Activated T-helper 2 cell treated with anti-CD3 and anti-CD28 coated beads, Interferon-gamma antibody, Interleukin-2, Interleukin-4, amounts not matched to agents 10 μg/mL and 5 μg/mL and 100 μg/mL, durations not matched to agents 14 hours and 24 hours and 36 hours (primary cell): ENCODE measurements around the gene HAUS7. TPM values are rescaled to one million over a fixed set of nuclear protein-coding genes. Genes with fewer than 3 reads are reported as not detected.
A peak's percentile ranks its signal among the peaks of the same experiment; 100 is the strongest.

Source experiments
- DNase-seq: peaks from one replicate; pipeline ENCODE4 v3.0.0; 2021; ENCODE audit warnings: low spot score
- H3K27ac Mint-ChIP-seq: one replicate; pipeline ENCODE4 v1.8.0; 2021; ENCODE audit warnings: mixed read lengths
- H3K27me3 Mint-ChIP-seq: one replicate; pipeline ENCODE4 v1.8.0; 2021; ENCODE audit warnings: low read depth, mixed read lengths
- H3K36me3 Mint-ChIP-seq: one replicate; pipeline ENCODE4 v1.8.0; 2021; ENCODE audit warnings: low read depth, mixed read lengths
- H3K4me1 Mint-ChIP-seq: one replicate; pipeline ENCODE4 v1.8.0; 2021; ENCODE audit warnings: low read depth, mixed read lengths
- H3K4me3 Mint-ChIP-seq: one replicate; pipeline ENCODE4 v1.8.0; 2021; ENCODE audit warnings: low read depth, mild to moderate bottlenecking, moderate library complexity, mixed read lengths
- H3K9me3 Mint-ChIP-seq: one replicate; pipeline ENCODE4 v1.8.0; 2021; ENCODE audit warnings: mixed read lengths
- intact Hi-C: fragments of 100-400 bp; cut with micrococcal nuclease; formaldehyde crosslinking; loops from one replicate; pipeline ENCODE4 v1.15.1; 2023
- total RNA-seq: library from RNA; stranded (reverse); gene quantifications from 2 replicates; pipeline ENCODE4 v1.2.3, GENCODE V29; 2022

The HAUS7 gene
- total RNA-seq, 1 donor from 2014 or later: 62.0 TPM

GRCh38 chrX:153426204-153426603, 44.2 kb downstream of the HAUS7 start:
- Mint-ChIP-seq H3K27me3 (no peaks in the 10 kb centered on the region), H3K4me1 (no peaks in the 10 kb centered on the region), H3K27ac (no peak overlapping the region), H3K9me3 (peaks cover 5% of the 10 kb centered on the region), H3K36me3 (no peaks in the 10 kb centered on the region), H3K4me3 (no peak overlapping the region)
- DNase-seq: no peak
- intact Hi-C loops: no loop called here

DNA sequence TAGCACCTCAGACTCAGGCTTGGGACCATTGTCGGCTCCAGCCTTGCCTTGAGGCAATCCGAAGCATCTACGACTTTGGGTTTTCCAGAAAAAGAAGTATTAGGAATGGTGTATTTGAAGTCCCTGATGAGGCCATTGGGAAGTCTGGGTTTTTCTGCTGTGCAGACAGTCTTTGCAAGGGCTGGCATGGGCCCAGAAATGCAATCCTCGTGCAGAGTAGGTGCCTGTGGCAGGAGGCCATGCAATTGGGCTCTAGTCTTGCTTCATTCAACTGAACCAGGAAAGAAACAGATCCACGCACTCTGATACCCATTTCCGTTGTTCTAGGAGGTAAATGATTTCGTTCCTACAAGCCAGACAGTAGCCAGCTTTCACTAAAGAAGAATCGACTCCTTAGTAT, 46.7 kb downstream of the HAUS7 start:
- Mint-ChIP-seq H3K4me1 (no peaks in the 10 kb centered on the region), H3K4me3 (no peak overlapping the region), H3K9me3 (no peaks in the 10 kb centered on the region), H3K27me3 (no peaks in the 10 kb centered on the region), H3K36me3 (no peaks in the 10 kb centered on the region), H3K27ac (no peak overlapping the region)
- intact Hi-C loops: no loop called here
- no peak for DNase-seq

DNA sequence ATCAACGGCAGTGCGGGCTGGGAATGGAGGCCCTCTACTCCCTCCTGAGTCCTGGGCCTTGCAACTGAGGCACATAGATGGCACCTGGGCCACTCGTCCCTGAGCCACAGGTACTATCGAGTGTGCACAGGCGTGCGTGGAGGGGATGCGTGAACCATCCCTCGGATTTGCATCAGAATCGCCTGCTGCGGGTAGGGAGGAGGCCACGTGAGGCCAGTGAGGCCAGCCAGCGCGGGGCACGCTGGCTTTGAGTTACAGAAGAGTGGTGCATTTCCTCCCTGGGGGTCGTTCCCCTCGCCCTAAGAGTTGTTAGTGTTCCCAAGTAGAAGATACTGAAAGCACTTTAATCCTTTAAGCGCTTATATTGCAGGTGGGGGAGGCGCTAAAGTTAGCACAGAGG, 48.5 kb downstream of the HAUS7 start:
- Mint-ChIP-seq H3K36me3 (no peaks in the 10 kb centered on the region), H3K4me1 (no peaks in the 10 kb centered on the region), H3K4me3 (no peak overlapping the region), H3K9me3 (no peaks in the 10 kb centered on the region), H3K27ac (no peak overlapping the region), H3K27me3 (no peaks in the 10 kb centered on the region)
- no peak for DNase-seq
- intact Hi-C loops: no loop called here

DNA sequence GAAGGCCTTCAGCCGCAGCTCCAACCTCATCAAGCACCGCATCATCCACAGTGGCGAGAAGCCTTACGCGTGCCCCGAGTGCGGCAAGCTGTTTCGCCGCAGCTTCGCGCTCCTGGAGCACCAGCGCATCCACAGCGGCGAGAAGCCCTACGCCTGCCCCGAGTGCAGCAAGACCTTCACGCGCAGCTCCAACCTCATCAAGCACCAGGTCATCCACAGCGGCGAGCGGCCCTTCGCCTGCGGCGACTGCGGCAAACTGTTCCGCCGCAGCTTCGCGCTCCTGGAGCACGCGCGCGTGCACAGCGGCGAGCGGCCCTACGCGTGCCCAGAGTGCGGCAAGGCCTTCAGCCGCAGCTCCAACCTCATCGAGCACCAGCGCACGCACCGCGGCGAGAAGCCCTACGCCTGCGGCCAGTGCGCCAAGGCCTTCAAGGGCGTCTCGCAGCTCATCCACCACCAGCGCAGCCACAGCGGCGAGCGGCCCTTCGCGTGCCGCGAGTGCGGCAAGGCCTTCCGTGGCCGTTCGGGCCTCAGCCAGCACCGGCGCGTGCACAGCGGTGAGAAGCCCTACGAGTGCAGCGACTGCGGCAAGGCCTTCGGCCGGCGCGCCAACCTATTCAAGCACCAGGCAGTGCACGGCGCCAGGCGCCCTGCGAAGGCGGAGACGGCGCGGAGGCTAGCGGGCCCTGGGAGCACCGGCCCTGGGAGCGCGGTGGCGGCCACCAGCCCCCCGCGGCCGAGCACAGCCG, 49.4 kb downstream of the HAUS7 start:
- Mint-ChIP-seq H3K27me3 (no peaks in the 10 kb centered on the region), H3K36me3 (no peaks in the 10 kb centered on the region), H3K4me1 (no peaks in the 10 kb centered on the region), H3K27ac (no peak overlapping the region), H3K4me3 (no peak overlapping the region), H3K9me3 (no peaks in the 10 kb centered on the region)
- DNase-seq: no peak
- intact Hi-C loops: no loop called here

GRCh38 chrX:153417637-153418036, 52.7 kb downstream of the HAUS7 start:
- H3K27me3 Mint-ChIP-seq: no peaks in the 10 kb centered on the region
- no peaks in the 10 kb centered on the region for H3K9me3 Mint-ChIP-seq
- H3K36me3 Mint-ChIP-seq: no peaks in the 10 kb centered on the region
- no peak overlapping the region for H3K4me3 Mint-ChIP-seq
- H3K27ac Mint-ChIP-seq: no peak overlapping the region
- no peaks in the 10 kb centered on the region for H3K4me1 Mint-ChIP-seq
- DNase-seq: no peak
- intact Hi-C loops: no loop called here

GRCh38 chrX:153416781-153417450, 53.5 kb downstream of the HAUS7 start:
- Mint-ChIP-seq H3K9me3 (no peaks in the 10 kb centered on the region), H3K27me3 (no peaks in the 10 kb centered on the region), H3K27ac (no peak overlapping the region), H3K4me3 (no peak overlapping the region), H3K36me3 (no peaks in the 10 kb centered on the region), H3K4me1 (peaks cover 6% of the 10 kb centered on the region)
- DNase-seq: no peak
- intact Hi-C loops: no loop called here

DNA sequence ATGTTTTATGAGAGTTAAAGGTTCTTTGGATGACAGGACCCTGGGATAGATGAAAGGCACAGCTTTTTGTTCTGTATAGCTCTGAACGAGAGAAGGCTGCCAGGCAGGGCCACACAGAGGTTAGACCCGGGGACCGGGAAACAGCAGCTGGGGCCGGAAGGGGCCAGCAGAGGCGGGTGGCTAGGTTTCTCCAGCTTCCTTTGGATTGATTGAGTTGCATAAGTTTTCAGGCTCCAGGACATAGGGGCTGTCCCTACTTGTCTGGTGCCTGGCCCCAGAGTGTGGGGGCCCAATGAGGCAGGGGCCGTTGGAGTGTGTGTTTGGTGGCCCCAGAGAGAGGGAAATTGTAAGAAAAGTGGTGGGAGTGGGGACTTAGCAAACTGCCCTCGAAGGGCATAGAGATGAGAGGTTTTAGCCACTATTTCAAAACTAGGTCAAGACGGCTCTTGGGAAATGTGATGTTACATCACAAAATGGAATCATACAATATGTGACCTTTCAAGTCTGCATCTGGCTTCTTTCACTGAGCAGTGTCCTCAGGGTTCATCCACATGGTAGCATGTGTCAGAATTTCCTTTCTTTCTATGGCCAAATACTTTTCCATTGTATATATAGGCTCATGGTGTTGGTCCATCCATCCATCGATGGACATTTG, 55.4 kb downstream of the HAUS7 start:
- no peaks in the 10 kb centered on the region for H3K36me3 Mint-ChIP-seq
- no peak overlapping the region for H3K27ac Mint-ChIP-seq
- no peak overlapping the region for H3K4me3 Mint-ChIP-seq
- intact Hi-C loops: loop anchor here (5.0 kb wide), 1 partner anchor 383 kb away; no protein-coding TSS in a partner anchor
- no peak for DNase-seq
- peaks cover 2% of the 10 kb centered on the region for H3K27me3 Mint-ChIP-seq
- no peaks in the 10 kb centered on the region for H3K9me3 Mint-ChIP-seq
- H3K4me1 Mint-ChIP-seq: peaks cover 9% of the 10 kb centered on the region

DNA sequence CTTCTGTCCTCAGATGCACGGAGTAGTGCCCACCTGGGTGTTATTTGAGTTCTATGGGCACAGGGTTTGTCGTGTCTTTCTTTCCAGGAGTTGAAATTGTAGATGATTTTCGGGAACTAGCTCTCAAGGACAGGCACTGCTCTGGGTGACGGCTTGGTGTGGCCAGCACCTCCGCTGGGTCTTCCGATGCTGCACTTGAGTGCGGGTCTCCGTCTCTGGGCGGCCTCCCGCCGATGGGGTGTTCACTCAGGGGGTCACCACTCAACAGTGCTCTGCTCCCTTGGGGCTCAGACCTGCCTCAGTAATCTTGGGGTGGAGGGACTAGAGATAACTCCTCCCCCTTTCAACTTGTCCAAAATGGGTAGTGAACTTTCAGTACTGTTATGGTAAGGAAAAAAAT, 56.6 kb downstream of the HAUS7 start:
- Mint-ChIP-seq H3K27me3 (peaks cover 2% of the 10 kb centered on the region), H3K4me1 (peaks cover 9% of the 10 kb centered on the region), H3K4me3 (no peak overlapping the region), H3K9me3 (no peaks in the 10 kb centered on the region), H3K36me3 (no peaks in the 10 kb centered on the region), H3K27ac (no peak overlapping the region)
- intact Hi-C loops: loop anchor here (5.0 kb wide), 1 partner anchor 381 kb away; no protein-coding TSS in a partner anchor
- DNase-seq: no peak

DNA sequence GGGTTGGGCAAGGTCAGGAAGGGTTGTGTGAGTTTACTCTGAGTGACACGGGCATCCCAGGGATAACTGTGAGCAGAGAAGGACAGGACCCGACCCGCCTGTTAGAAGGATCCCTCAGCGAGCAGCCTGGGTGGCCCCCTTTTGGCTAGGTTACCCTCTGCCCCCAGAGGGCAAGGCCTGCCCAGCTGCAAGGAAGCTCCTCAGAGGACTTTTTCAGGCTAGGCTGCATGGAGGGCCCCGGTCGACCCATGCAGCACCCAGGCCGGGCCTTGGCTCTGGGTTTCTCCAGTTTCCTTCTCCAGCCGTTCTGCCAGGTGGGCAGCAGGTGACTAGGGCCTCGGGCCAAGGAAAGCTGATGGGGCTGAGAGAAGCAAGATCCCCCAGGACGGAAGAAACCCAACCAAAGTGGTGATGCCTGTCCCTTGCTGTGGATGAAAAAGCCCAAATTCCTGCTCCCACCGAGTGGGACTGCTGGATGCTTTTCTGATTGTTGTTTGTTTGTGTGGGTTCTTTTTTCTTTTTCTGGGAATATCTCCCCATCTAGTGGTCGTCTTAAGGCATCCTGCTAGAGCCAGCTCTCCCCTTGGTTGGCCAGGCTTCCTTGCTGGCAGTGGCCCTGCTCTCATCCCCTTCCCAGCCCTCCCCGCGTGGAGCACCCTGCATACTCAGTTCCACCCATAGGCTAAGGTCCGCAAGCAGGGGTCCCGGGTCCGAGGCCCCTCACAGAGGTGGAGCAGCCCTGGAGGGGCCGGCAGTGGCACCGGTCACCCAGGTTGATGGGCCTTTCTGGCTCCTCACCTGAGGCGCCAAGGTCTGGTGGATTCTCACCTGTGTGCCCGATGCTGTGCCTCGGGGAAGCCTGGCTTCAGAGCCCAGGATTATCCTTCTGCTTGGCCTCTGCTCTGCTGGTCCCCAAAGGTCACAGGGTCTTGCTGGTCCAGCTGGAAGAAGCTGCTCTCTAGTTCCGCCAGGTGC, 57.3 kb downstream of the HAUS7 start:
- intact Hi-C loops: loop anchor here (5.0 kb wide), 1 partner anchor 381 kb away; no protein-coding TSS in a partner anchor
- Mint-ChIP-seq H3K36me3 (no peaks in the 10 kb centered on the region), H3K9me3 (no peaks in the 10 kb centered on the region), H3K27ac (no peak overlapping the region), H3K4me1 (peaks cover 9% of the 10 kb centered on the region), H3K27me3 (peaks cover 2% of the 10 kb centered on the region), H3K4me3 (no peak overlapping the region)
- DNase-seq: no peak

GRCh38 chrX:153411988-153412574, 58.3 kb downstream of the HAUS7 start:
- DNase-seq: no peak
- H3K4me3 Mint-ChIP-seq: peak overlapping the region; percentile 71
- intact Hi-C loops: loop anchor here (5.0 kb wide), 1 partner anchor 380 kb away; no protein-coding TSS in a partner anchor
- H3K4me1 Mint-ChIP-seq: peaks cover 9% of the 10 kb centered on the region
- H3K9me3 Mint-ChIP-seq: no peaks in the 10 kb centered on the region
- H3K36me3 Mint-ChIP-seq: no peaks in the 10 kb centered on the region
- peaks cover 2% of the 10 kb centered on the region for H3K27me3 Mint-ChIP-seq
- no peak overlapping the region for H3K27ac Mint-ChIP-seq

DNA sequence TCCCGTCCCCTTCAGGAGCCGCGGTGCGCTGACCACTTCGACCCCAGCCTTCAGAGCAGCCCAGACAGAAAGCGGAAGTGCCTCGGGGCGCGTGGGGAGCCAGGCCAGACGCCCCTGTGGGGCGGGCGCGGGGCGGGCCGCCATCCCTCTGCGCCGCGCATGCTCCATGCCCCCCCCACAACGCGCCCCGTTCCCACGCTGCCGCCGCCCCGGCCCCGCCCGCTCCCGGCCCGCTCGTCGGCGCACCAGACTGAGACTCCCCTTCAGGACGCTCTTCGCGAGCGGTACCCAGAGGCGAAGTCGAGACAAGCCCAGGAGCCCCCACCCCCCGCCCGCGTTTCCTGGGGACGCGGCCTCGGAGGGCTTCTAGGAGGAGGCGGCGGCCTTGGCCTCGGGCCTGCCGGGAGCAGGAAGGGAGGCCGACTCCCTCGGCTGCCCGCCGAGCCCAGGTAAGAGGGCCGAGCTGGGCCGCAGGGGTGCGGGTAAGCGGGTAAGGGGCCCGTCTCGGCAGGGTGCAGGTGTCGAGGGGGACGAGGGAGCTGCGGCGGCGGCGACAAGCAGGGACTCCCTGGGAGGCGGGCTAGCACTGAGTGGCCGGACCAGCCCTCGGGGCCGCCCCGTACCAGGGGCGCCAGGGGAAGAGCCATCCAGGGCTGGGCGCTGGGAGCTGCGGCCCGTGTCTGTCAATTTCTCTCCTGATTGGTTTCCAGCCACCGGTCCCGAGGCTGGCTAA, 59.0 kb downstream of the HAUS7 start, which contains the start of gene ZFP92:
ZFP92 (plus strand) TSS at position 218 of the 733 bp plus-strand sequence. CDS start 6,851 bp downstream, outside the sequence.
- Mint-ChIP-seq H3K4me3 (peak within 1 kb of the TSS; percentile 71), H3K27ac (no peak within 1 kb of the TSS), H3K27me3 (peaks cover 2% of the 10 kb centered on the region), H3K4me1 (peaks cover 9% of the 10 kb centered on the region), H3K36me3 (no peaks in the 10 kb centered on the region), H3K9me3 (no peaks in the 10 kb centered on the region)
- peak; percentile 12 for DNase-seq
- intact Hi-C loops: loop anchor here (5.0 kb wide), 1 partner anchor 379 kb away; no protein-coding TSS in a partner anchor
